AG09309 (cell line): Measurements from ENCODE around the gene BCOR.

Experiments
- DNase-seq: peaks from one replicate; pipeline ENCODE4 v3.0.0-alpha.2; 2010; ENCODE audit warnings: low read depth
- H3K4me3 ChIP-seq: 2 replicates; pipeline ENCODE4 v1.5.1; 2011; ENCODE audit warnings: mild to moderate bottlenecking, low read depth, low read length, moderate library complexity; ENCODE audit not compliant: control insufficient read depth
- TF ChIP-seq, protein P1 (sequence below): IDR thresholded peaks from 2 replicates; pipeline ENCODE4 v1.5.1; 2011; ENCODE audit warnings: mild to moderate bottlenecking, low read depth, low read length, inconsistent platforms; ENCODE audit not compliant: insufficient read depth, control insufficient read depth; ENCODE audit errors: missing control alignments

BCOR gene

DNA sequence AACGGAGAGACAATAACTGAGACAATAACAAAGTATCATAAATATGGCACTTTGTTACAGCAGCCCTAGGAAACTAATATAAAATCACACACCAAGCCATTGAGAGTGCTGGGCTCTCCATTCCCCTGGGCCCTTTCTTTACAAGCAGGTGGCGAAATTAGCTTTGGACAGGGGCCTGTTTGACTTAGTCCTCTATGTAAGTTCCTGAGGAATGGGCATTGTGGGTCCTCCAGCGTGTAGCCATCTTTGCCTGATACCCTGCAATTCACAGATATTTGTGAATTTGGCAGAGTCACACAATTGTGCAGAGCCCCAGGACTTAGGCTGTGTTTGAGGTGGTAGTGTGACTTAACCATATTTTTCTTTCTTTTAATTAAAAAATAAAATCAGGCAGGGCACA lies 67.6 kb downstream of the BCOR start:
- TF ChIP-seq, protein P1, sequence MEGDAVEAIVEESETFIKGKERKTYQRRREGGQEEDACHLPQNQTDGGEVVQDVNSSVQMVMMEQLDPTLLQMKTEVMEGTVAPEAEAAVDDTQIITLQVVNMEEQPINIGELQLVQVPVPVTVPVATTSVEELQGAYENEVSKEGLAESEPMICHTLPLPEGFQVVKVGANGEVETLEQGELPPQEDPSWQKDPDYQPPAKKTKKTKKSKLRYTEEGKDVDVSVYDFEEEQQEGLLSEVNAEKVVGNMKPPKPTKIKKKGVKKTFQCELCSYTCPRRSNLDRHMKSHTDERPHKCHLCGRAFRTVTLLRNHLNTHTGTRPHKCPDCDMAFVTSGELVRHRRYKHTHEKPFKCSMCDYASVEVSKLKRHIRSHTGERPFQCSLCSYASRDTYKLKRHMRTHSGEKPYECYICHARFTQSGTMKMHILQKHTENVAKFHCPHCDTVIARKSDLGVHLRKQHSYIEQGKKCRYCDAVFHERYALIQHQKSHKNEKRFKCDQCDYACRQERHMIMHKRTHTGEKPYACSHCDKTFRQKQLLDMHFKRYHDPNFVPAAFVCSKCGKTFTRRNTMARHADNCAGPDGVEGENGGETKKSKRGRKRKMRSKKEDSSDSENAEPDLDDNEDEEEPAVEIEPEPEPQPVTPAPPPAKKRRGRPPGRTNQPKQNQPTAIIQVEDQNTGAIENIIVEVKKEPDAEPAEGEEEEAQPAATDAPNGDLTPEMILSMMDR = no peak
- DNase-seq = no peak
- no peak overlapping the region for H3K4me3 ChIP-seq

DNA sequence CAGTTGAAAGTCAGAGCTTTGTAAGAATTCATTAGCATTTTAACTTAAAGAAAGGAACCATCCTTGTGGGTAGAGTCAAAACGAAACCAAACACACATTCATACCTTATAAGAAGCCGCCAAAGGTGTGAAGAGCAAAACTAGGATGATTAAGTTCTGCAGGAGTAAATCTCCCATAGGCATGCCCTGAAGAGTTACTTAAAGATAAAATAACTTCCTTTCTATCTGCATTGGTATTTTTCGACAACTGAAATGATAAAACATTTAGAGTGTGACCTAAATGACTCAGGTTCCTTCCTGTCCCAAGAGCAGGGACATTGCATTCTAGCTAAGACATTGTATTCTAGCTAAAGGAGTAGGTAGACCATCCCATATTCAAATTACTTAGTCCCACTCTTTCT lies 75.3 kb downstream of the BCOR start:
- TF ChIP-seq, protein P1 = no peak
- no peak for DNase-seq
- H3K4me3 ChIP-seq = no peak overlapping the region

GRCh38 chrX:40021647-40022046 lies 76.1 kb downstream of the BCOR start:
- DNase-seq = no peak
- H3K4me3 ChIP-seq = no peak overlapping the region
- TF ChIP-seq, protein P1 = no peak

DNA sequence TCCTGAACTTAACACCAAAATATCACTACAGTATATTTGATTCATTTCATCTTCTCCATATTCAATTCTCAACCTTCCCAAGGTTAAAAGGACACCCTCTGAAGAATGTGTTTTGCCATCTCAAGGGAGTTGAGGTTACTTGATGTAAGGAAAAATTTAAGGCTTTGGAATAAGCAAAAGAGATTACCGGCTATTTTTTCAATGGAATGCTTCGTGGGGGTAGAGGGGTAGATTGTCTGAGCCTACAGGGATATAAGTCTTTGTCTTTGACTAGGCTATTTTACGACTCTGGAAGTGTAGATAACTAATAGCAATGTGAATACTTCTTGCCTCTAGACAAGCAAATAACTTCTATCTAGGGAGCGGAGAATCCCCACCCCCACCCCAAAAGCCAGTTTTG lies 78.2 kb downstream of the BCOR start:
- TF ChIP-seq, protein P1 = no peak
- no peak overlapping the region for H3K4me3 ChIP-seq
- DNase-seq = no peak

GRCh38 chrX:40018041-40018440 lies 79.7 kb downstream of the BCOR start:
- TF ChIP-seq, protein P1 = no peak
- H3K4me3 ChIP-seq = no peak overlapping the region
- no peak for DNase-seq

DNA sequence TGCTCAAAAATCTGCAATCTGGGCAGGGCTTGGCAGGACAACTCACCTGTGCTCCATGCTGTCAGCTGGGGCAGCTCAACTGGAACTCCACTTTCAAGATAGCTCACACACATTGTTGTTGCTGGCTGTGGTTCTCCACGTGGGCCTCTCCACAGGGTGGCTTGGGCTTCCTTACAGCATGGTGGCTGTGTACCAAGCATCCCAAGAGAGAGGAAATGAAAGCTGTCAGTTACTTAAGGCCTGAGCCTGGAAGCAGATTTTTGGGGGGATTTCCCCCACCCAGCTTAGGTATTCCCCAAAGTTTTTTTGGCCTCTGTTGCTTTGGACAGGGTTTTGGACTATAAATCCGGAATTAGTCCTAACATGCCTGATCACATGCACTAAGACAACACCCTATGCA lies 81.0 kb downstream of the BCOR start:
- DNase-seq = no peak
- no peak overlapping the region for H3K4me3 ChIP-seq
- TF ChIP-seq, protein P1 = no peak

DNA sequence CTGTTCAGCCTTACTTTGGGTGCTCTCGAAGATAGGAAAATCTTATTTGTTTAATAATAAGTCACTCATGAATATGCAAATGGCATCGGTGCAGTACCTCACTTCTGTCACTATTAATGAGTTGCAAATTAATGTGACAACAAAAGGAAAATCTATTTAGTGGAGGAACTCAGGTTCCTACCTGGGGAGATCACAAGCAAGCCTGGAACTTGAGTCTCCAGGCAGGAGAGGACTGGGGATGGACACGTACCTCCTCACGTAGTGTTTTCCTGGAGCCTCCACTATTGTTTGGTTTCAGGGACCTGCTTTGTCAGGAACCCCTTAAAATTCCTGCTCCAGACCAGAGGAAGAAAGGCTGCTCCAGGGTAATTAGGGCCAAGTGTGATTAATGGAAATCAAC lies 82.1 kb downstream of the BCOR start:
- DNase-seq = no peak
- H3K4me3 ChIP-seq = no peak overlapping the region
- TF ChIP-seq, protein P1 = no peak
